OCI-LY1 (cell line): ENCODE results near the gene TMPRSS7.

ENCODE experiments used
- EZH2 ChIP-seq: fragments of 200-600 bp; sonication (generic), shearing (Covaris generic); IDR thresholded peaks from 2 replicates; pipeline ENCODE4 v1.8.0; 2017; ENCODE audit warnings: borderline replicate concordance, mixed run types, mild to moderate bottlenecking, antibody characterized with exemption, low read length, moderate library complexity, mixed read lengths
- TF ChIP-seq, protein P1 (sequence below): fragments of 200-600 bp; sonication (generic), shearing (Covaris generic); IDR thresholded peaks from 2 replicates; pipeline ENCODE4 v1.5.1; 2017; ENCODE audit warnings: mild to moderate bottlenecking, antibody characterized with exemption, low read length, moderate library complexity, mixed read lengths

DNA sequence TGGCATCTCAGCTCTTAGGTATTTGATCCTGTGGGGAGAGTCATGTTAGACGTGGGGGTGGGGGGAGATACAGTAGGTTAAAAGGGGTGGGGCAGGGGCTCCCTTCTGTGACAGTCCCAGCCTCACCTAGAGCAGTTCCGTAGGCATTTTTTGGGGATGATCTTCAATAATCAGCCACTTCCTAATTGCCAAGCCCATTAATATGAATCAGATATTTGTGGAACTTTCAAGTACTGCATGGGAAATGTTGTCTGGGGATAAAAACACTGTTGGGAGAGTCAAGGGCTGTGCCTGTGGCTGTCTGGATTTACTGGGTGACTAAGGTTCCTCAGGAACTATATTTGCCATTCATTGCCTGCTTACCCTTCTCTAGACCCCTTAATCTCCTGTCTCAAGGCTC, 61.2 kb downstream of the TMPRSS7 start:
- TF ChIP-seq, protein P1, sequence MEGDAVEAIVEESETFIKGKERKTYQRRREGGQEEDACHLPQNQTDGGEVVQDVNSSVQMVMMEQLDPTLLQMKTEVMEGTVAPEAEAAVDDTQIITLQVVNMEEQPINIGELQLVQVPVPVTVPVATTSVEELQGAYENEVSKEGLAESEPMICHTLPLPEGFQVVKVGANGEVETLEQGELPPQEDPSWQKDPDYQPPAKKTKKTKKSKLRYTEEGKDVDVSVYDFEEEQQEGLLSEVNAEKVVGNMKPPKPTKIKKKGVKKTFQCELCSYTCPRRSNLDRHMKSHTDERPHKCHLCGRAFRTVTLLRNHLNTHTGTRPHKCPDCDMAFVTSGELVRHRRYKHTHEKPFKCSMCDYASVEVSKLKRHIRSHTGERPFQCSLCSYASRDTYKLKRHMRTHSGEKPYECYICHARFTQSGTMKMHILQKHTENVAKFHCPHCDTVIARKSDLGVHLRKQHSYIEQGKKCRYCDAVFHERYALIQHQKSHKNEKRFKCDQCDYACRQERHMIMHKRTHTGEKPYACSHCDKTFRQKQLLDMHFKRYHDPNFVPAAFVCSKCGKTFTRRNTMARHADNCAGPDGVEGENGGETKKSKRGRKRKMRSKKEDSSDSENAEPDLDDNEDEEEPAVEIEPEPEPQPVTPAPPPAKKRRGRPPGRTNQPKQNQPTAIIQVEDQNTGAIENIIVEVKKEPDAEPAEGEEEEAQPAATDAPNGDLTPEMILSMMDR: no peak
- TF ChIP-seq EZH2: no peak
